HepG2 (cell line): ENCODE measurements around the gene BCKDHB. TPM values are rescaled to one million over a fixed set of nuclear protein-coding genes. Genes with fewer than 3 reads are reported as not detected.

Source experiments
- AFF4 ChIP-seq: sonication (generic); formaldehyde crosslinking; IDR thresholded peaks from 2 replicates; pipeline ENCODE4 v1.4.0; 2020; ENCODE audit warnings: missing genetic modification reagents
- AHR ChIP-seq: IDR thresholded peaks from 2 replicates; pipeline ENCODE4 v1.6.1; 2018; ENCODE audit warnings: missing genetic modification reagents, missing compliant biosample characterization
- ARID3A ChIP-seq: IDR thresholded peaks from 2 replicates; pipeline ENCODE4 v1.6.1; 2012; ENCODE audit warnings: low read depth, low read length, improper control_type of control experiment
- ARNT ChIP-seq: fragments of 450-650 bp; IDR thresholded peaks from 2 replicates; pipeline ENCODE4 v1.6.1; 2017
- ATF7-NPFF ChIP-seq: sonication (generic); formaldehyde crosslinking; IDR thresholded peaks from 2 replicates; pipeline ENCODE4 v1.8.1; 2023; ENCODE audit warnings: mild to moderate bottlenecking, low read depth, missing genetic modification reagents, moderate library complexity
- ATM ChIP-seq: fragments of 450-650 bp; IDR thresholded peaks from 2 replicates; pipeline ENCODE4 v1.7.1; 2017; ENCODE audit warnings: mild to moderate bottlenecking, borderline replicate concordance
- GATAD2A ChIP-seq: IDR thresholded peaks from 2 replicates; pipeline ENCODE4 v1.6.1; 2016
- GTF2F1 ChIP-seq: fragments of 150-350 bp; IDR thresholded peaks from 2 replicates; pipeline ENCODE4 v1.6.1; 2014; ENCODE audit warnings: low read length
- HNF4A ChIP-seq: sonication (generic); formaldehyde crosslinking; IDR thresholded peaks from 2 replicates; pipeline ENCODE4 v1.4.0; 2020; ENCODE audit warnings: missing genetic modification reagents
- HNRNPH1 ChIP-seq: fragments of 200-400 bp; formaldehyde crosslinking; optimal IDR thresholded peaks from 2 replicates; pipeline ENCODE3; 2017; ENCODE audit warnings: mild to moderate bottlenecking, low read depth, low read length
- ISX ChIP-seq: sonication (generic); formaldehyde crosslinking; conservative IDR thresholded peaks from 2 replicates; pipeline ENCODE4 v1.5.0; 2020; ENCODE audit warnings: missing genetic modification reagents
- JDP2 ChIP-seq: sonication (generic); formaldehyde crosslinking; IDR thresholded peaks from 2 replicates; pipeline ENCODE4 v1.8.1; 2022; ENCODE audit warnings: missing genetic modification reagents, borderline replicate concordance
- KLF9 ChIP-seq: IDR thresholded peaks from 2 replicates; pipeline ENCODE4 v1.6.1; 2016; ENCODE audit warnings: low read depth
- KMT2B ChIP-seq: IDR thresholded peaks from 2 replicates; pipeline ENCODE4 v1.6.1; 2016; ENCODE audit warnings: missing genetic modification reagents, missing compliant biosample characterization
- MAFG ChIP-seq: sonication (generic); formaldehyde crosslinking; IDR thresholded peaks from 2 replicates; pipeline ENCODE4 v1.5.1; 2020; ENCODE audit warnings: mild to moderate bottlenecking, missing genetic modification reagents
- MLXIP ChIP-seq: sonication (generic); formaldehyde crosslinking; IDR thresholded peaks from 2 replicates; pipeline ENCODE4 v1.9.0; 2021; ENCODE audit warnings: missing genetic modification reagents, borderline replicate concordance
- PAX8 ChIP-seq: sonication (generic); formaldehyde crosslinking; IDR thresholded peaks from 2 replicates; pipeline ENCODE4 v1.8.0; 2022; ENCODE audit warnings: mild to moderate bottlenecking, missing genetic modification reagents, borderline replicate concordance
- PHB2 ChIP-seq: fragments of 450-650 bp; IDR thresholded peaks from 2 replicates; pipeline ENCODE4 v1.6.1; 2018; ENCODE audit not compliant: partially characterized antibody
- RELA ChIP-seq: sonication (generic); formaldehyde crosslinking; IDR thresholded peaks from 2 replicates; pipeline ENCODE4 v1.4.0; 2020; ENCODE audit warnings: missing genetic modification reagents
- SMAD1 ChIP-seq: sonication (generic); formaldehyde crosslinking; IDR thresholded peaks from 2 replicates; pipeline ENCODE4 v1.4.0; 2020; ENCODE audit warnings: missing genetic modification reagents, low read depth, mild to moderate bottlenecking, borderline replicate concordance
- U2AF1 ChIP-seq: fragments of 200-400 bp; formaldehyde crosslinking; optimal IDR thresholded peaks from 2 replicates; pipeline ENCODE3; 2017; ENCODE audit warnings: mild to moderate bottlenecking, low read depth, low read length
- U2AF2 ChIP-seq: fragments of 200-400 bp; formaldehyde crosslinking; IDR thresholded peaks from 2 replicates; pipeline ENCODE4 v1.6.1; 2017; ENCODE audit warnings: low read depth, mild to moderate bottlenecking, low read length
- ZMYM3 ChIP-seq: sonication (generic); formaldehyde crosslinking; IDR thresholded peaks from 2 replicates; pipeline ENCODE4 v1.5.1; 2020; ENCODE audit warnings: mild to moderate bottlenecking, missing genetic modification reagents
- ZNF124 ChIP-seq: sonication (generic); formaldehyde crosslinking; IDR thresholded peaks from 2 replicates; pipeline ENCODE4 v1.4.0; 2020; ENCODE audit warnings: missing genetic modification reagents
- ZNF652 ChIP-seq: IDR thresholded peaks from 2 replicates; pipeline ENCODE4 v1.6.1; 2016; ENCODE audit warnings: low read depth, borderline replicate concordance
- polyA plus RNA-seq, 8 experiments: library from polyadenylated mRNA; depleted of rRNA in 3 of 8; stranded (reverse) in 7 of 8; unstranded in 1 of 8; fragments of >200 nt; fragmentation: Illumina TruSeq in 4 of 8; extraction: Trizol in 4 of 8; gene quantifications; 2 replicates each; pipeline versions ENCODE4 v1.2.1 to v1.2.3, GENCODE V29; 2011 to 2016; ENCODE audit warnings: low read depth in 4 of 8, missing spikeins in 1 of 8, mixed read lengths in 1 of 8; ENCODE audit not compliant: insufficient read depth in 1 of 8
- total RNA-seq, 5 experiments: library from RNA; depleted of rRNA; stranded (reverse); fragments of >200 nt; fragmentation: Illumina TruSeq; extraction: Trizol; gene quantifications; 2 replicates each; pipeline ENCODE4 v1.2.3, GENCODE V29; 2016; ENCODE audit warnings: low read depth in 1 of 5

The BCKDHB gene
- total and polyA plus RNA-seq, 2 of the 13 experiments (the other 11 are each of a cell fraction or from before 2014, with no cell fraction given): 10.8 to 13.6 TPM

GRCh38 chr6:80106418-80107235 is at the start of gene BCKDHB (continued):
- TF ChIP-seq GTF2F1: no peak
- TF ChIP-seq MLXIP (CRISPR knock-in tag): peak; percentile 72; the same call in 1 of the 2 replicates
- no peak for TF ChIP-seq ARNT
- TF ChIP-seq SMAD1 (CRISPR knock-in tag): no peak
- no peak for TF ChIP-seq PHB2
- TF ChIP-seq AFF4: no peak
- no peak for TF ChIP-seq GATAD2A (CRISPR knock-in tag)
- no peak for TF ChIP-seq ZNF652 (CRISPR knock-in tag)
- no peak for TF ChIP-seq U2AF2
- TF ChIP-seq ATF7-NPFF (CRISPR knock-in tag): 0 out of 2 replicates have a peak, but pooled peaks have one; percentile 61
- no peak for TF ChIP-seq ATM
- TF ChIP-seq ARID3A: no peak
- TF ChIP-seq MAFG: no peak
- TF ChIP-seq ZMYM3 (CRISPR knock-in tag): no peak
- TF ChIP-seq ZNF124 (CRISPR knock-in tag): peak; percentile 11; the same call in 1 of the 2 replicates
- TF ChIP-seq ISX: no peak
- no peak; the same call in 1 of the 2 replicates for TF ChIP-seq AHR (CRISPR knock-in tag)
- no peak for TF ChIP-seq U2AF1
- TF ChIP-seq HNRNPH1: no peak
- no peak for TF ChIP-seq RELA (CRISPR knock-in tag)
- TF ChIP-seq HNF4A (CRISPR knock-in tag): no peak
- TF ChIP-seq KMT2B: peak; percentile 80
- no peak for TF ChIP-seq PAX8 (CRISPR knock-in tag)
- no peak for TF ChIP-seq KLF9 (CRISPR knock-in tag)
- no peak for TF ChIP-seq JDP2 (CRISPR knock-in tag)
